ENCODE measurements around the gene G6PC2.

GRCh38 chr2:168874368-168875054, 26.6 kb upstream of the G6PC2 start:
- TF ChIP-seq ZFP30 (CRISPR knock-in tag; IDR thresholded peaks at IDR 0.05), result no peak
- TF ChIP-seq, protein P1, sequence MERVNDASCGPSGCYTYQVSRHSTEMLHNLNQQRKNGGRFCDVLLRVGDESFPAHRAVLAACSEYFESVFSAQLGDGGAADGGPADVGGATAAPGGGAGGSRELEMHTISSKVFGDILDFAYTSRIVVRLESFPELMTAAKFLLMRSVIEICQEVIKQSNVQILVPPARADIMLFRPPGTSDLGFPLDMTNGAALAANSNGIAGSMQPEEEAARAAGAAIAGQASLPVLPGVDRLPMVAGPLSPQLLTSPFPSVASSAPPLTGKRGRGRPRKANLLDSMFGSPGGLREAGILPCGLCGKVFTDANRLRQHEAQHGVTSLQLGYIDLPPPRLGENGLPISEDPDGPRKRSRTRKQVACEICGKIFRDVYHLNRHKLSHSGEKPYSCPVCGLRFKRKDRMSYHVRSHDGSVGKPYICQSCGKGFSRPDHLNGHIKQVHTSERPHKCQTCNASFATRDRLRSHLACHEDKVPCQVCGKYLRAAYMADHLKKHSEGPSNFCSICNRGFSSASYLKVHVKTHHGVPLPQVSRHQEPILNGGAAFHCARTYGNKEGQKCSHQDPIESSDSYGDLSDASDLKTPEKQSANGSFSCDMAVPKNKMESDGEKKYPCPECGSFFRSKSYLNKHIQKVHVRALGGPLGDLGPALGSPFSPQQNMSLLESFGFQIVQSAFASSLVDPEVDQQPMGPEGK (CRISPR knock-in tag; IDR thresholded peaks at IDR 0.05; ENCODE audit: borderline replicate concordance), result no peak
- TF ChIP-seq TOX (CRISPR knock-in tag; IDR thresholded peaks at IDR 0.05; ENCODE audit: borderline replicate concordance), result no peak
- TF ChIP-seq RARB (CRISPR knock-in tag; IDR thresholded peaks at IDR 0.05), result no peak
- TF ChIP-seq ZNF70 (CRISPR knock-in tag; IDR thresholded peaks at IDR 0.05), result no peak
